ENCODE measurements around the gene NES. TPM values are rescaled to one million over a fixed set of nuclear protein-coding genes. Genes with fewer than 3 reads are reported as not detected.

The NES gene
- total RNA-seq, 1 experiment from 2014 or later = 56.3 TPM

- Histone ChIP-seq H3K4me1 (ENCODE audit: control insufficient read depth, insufficient read depth, low read length) (peaks cover 74% of the 10 kb centered on the region), H3K27me3 (ENCODE audit: control insufficient read depth, insufficient read depth, low read length) (no peaks in the 10 kb centered on the region), H3K36me3 (ENCODE audit: control insufficient read depth, insufficient read depth, low read length) (no peaks in the 10 kb centered on the region; the same call in 1 of the 2 replicates), H3K4me3 (ENCODE audit: low read depth in 2 of 2, low read length in 2 of 2) (no peak overlapping the region), H3K9me3 (ENCODE audit: control insufficient read depth, insufficient read depth, low read depth, low read length) (no peaks in the 10 kb centered on the region), H3K27ac (ENCODE audit: low read length) (peak overlapping the region; percentile 93)
- ATAC-seq (no peak), DNase-seq (ENCODE audit: low read depth, low spot score) (no peak)
- ChIA-PET POLR2A (no interaction called here), CTCF (interaction anchor here (0.6 to 0.9 kb wide), 2 partner anchors 19 to 118 kb away, joined by 3 to 7 read pairs; no protein-coding TSS in a partner anchor)
- peak; percentile 68 for TF ChIP-seq TCF7L2 (IDR thresholded peaks at IDR 0.05; ENCODE audit: low read depth, low read length)
- TF ChIP-seq, protein P1, sequence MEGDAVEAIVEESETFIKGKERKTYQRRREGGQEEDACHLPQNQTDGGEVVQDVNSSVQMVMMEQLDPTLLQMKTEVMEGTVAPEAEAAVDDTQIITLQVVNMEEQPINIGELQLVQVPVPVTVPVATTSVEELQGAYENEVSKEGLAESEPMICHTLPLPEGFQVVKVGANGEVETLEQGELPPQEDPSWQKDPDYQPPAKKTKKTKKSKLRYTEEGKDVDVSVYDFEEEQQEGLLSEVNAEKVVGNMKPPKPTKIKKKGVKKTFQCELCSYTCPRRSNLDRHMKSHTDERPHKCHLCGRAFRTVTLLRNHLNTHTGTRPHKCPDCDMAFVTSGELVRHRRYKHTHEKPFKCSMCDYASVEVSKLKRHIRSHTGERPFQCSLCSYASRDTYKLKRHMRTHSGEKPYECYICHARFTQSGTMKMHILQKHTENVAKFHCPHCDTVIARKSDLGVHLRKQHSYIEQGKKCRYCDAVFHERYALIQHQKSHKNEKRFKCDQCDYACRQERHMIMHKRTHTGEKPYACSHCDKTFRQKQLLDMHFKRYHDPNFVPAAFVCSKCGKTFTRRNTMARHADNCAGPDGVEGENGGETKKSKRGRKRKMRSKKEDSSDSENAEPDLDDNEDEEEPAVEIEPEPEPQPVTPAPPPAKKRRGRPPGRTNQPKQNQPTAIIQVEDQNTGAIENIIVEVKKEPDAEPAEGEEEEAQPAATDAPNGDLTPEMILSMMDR (IDR thresholded peaks at IDR 0.05) = no peak
- intact Hi-C loops (cut with micrococcal nuclease; ENCODE audit: unreplicated experiment) = no loop called here
- no TSS peak for BruUV-seq (replicated peaks)
- in situ Hi-C loops (cut with HindIII; ENCODE audit: low pct_unique_long_range_greater_than_20kb, low sequenced_read_pairs) = no loop called here
These were observed 31.0 kb upstream of the NES start for GRCh38 chr1:156708218-156708661.

DNA sequence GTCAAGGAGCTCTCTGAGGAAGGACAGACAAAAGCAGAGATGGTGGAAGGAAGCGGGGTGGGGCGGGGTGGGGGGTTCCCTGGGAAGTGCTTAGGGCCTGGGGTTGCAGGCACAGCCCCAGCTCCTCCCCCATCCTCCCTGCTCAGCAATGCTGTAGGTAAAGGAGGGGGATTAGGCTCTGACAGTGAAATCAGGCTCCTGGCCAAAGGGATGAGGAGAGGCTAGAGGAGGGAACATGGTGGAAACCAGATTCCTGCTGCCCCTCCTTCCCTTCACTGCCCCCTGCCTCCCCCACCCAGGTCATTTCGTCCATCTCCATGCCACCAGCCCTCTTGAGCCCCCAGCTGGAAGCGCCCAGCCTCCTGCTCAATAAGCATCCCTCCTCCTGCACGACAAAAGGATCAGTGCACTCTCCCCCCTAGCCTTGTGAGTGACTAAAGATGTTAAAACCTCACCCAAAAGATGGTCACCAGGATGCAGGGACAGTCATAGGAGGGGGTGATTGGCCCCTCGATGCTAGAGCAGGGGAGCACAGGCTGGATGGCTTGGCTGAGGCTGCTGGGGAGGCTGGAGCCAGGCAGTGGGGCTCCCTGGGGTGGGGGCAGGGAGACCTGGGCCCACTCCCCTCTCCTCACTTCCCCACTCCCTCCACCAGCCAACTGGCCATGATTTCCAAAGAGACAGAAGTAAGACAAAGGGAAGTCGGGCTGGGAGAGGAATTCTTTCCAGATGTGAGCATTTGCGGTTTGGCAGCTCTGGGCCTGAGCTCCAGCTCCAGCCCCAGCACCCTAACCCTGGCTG is 30.4 kb upstream of the NES start:
- POLR2A ChIA-PET = interaction anchor here (0.6 to 1.9 kb wide), 4 partner anchors 12 to 31 kb away, joined by 3 to 7 read pairs (median 5); partner anchors contain the start of genes ISG20L2, METTL25B and NES
- CTCF ChIA-PET = interaction anchor here (0.6 to 3.7 kb wide), 4 partner anchors 17 to 119 kb away, joined by 3 to 96 read pairs (median 16); no protein-coding TSS in a partner anchor
- BruUV-seq (replicated peaks) = no TSS peak
- ATAC-seq (no peak), DNase-seq (ENCODE audit: low read depth, low spot score) (no peak)
- Histone ChIP-seq H3K9me3 (ENCODE audit: control insufficient read depth, insufficient read depth, low read depth, low read length) (no peaks in the 10 kb centered on the region), H3K36me3 (ENCODE audit: control insufficient read depth, insufficient read depth, low read length) (no peaks in the 10 kb centered on the region; the same call in 1 of the 2 replicates), H3K27ac (ENCODE audit: low read length) (peak overlapping the region; percentile 93), H3K4me1 (ENCODE audit: control insufficient read depth, insufficient read depth, low read length) (peaks cover 76% of the 10 kb centered on the region), H3K27me3 (ENCODE audit: control insufficient read depth, insufficient read depth, low read length) (no peaks in the 10 kb centered on the region), H3K4me3 (ENCODE audit: low read depth in 2 of 2, low read length in 2 of 2) (no peak overlapping the region)
- TF ChIP-seq REST (IDR thresholded peaks at IDR 0.05; ENCODE audit: insufficient read depth in 1 of 2, low read depth in 2 of 2, low read length in 1 of 2) (no peak), TCF7L2 (IDR thresholded peaks at IDR 0.05; ENCODE audit: low read depth, low read length) (no peak), POLR2AphosphoS5 (IDR thresholded peaks at IDR 0.05; ENCODE audit: low read depth, low read length) (no peak), SIN3A (IDR thresholded peaks at IDR 0.05; ENCODE audit: borderline replicate concordance, insufficient read depth, low read depth, low read length) (no peak)
- TF ChIP-seq, protein P1 (IDR thresholded peaks at IDR 0.05) = no peak
- intact Hi-C loops (cut with micrococcal nuclease; ENCODE audit: unreplicated experiment) (no loop called here), in situ Hi-C loops (cut with HindIII; ENCODE audit: low pct_unique_long_range_greater_than_20kb, low sequenced_read_pairs) (no loop called here)
